ENCODE measurements around the gene NELFB. TPM values are rescaled to one million over a fixed set of nuclear protein-coding genes. Genes with fewer than 3 reads are reported as not detected.

The NELFB gene
- total RNA-seq, 1 donor from 2014 or later, result 47.7 TPM

DNA sequence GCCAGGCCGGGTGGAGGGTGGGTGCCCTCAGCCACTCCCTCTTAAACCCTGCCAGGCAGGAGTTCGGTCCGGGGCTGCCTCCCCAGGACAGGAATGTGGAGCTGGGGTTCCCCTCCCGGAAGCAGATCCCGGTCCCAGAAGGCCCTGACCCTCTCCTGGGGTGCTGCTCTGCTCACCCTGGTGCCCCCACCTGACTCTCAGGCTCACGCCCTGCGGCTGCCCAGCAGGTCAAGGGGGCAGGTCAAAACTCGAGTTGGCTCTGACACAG lies 50.6 kb downstream of the NELFB start:
- no peak for TF ChIP-seq CTCF (conservative IDR thresholded peaks at IDR 0.05; ENCODE audit: low read depth, low read length)
- DNase-seq (ENCODE audit: low read depth), result no peak
- H3K4me3 ChIP-seq (ENCODE audit: low read depth, low read length), result no peak overlapping the region

DNA sequence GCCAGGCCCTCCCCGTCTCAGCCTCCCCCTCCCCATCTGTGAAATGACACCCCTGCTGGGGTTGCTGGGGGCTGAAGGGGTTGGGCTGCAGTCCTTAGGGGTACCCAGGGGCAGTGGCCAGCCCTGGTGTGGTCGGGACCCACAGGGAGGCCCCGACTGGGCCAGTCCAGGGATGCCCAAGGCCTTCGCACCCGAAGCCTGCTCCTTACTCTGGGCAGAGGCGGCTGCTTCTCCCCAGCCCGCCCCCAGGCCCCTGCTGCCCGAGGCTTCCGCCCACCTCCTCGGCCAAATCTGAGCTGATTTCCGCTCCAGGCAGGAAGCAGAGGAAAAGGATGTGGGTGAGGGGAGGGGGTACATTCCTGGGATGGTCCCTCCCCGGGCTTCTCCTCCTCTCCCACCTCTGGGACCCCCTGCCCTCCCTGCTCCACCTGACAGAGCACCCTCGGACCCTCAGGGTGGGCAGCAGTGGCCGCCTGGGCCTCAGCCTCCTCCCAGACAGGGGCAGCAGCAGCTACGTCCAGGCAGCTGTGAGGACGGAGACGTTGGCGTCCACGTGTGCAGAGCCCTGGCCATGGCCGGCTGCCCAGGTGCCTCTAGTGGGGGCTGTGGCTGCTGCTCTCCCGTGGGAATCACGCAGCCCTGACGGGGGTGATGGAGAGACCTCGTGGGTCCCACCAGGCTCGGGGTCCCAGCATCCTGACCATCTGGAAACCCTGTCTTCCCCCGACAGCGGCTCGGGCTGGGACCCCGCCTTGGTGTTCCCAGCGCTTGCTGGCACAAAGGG lies 51.1 kb downstream of the NELFB start:
- H3K4me3 ChIP-seq (ENCODE audit: low read depth, low read length), result no peak overlapping the region
- no peak for TF ChIP-seq CTCF (conservative IDR thresholded peaks at IDR 0.05; ENCODE audit: low read depth, low read length)
- DNase-seq (ENCODE audit: low read depth), result no peak

- DNase-seq (ENCODE audit: low read depth), result no peak
- H3K4me3 ChIP-seq (ENCODE audit: low read depth, low read length), result no peak overlapping the region
- TF ChIP-seq CTCF (conservative IDR thresholded peaks at IDR 0.05; ENCODE audit: low read depth, low read length), result no peak
Measured at GRCh38 chr9:137306850-137307254, 51.7 kb downstream of the NELFB start.

- no peak overlapping the region for H3K4me3 ChIP-seq (ENCODE audit: low read depth, low read length)
- DNase-seq (ENCODE audit: low read depth), result no peak
- no peak for TF ChIP-seq CTCF (conservative IDR thresholded peaks at IDR 0.05; ENCODE audit: low read depth, low read length)
Measured at GRCh38 chr9:137307255-137308056, 52.3 kb downstream of the NELFB start.

GRCh38 chr9:137308057-137308619 lies 53.0 kb downstream of the NELFB start:
- no peak for DNase-seq (ENCODE audit: low read depth)
- H3K4me3 ChIP-seq (ENCODE audit: low read depth, low read length), result no peak overlapping the region

More at GRCh38 chr9:137308057-137308619, 53.0 kb downstream of the NELFB start:
- TF ChIP-seq CTCF (conservative IDR thresholded peaks at IDR 0.05; ENCODE audit: low read depth, low read length), result no peak
